ENCODE data around the gene RAB1B.

The RAB1B gene

DNA sequence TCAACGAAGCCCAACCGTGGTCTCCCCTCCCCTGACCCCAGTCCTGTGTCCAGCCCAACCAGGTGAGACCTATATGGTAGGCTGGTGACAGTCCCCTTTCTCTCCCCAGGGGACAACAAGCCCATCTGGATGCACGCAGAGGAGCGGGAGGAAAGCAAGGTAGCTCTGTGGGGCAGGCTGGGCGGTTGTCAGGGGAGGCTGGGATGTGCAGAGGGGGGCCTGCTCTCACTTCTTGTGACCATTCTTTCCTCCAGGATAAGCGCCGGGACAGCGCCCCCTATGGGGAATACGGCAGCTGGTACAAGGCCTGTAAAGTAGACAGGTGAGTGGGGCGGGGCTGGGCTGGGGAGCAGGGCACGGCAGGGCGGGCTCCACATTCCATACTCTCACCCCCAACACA is 3.5 kb upstream of the RAB1B start:
- DNase-seq: peak in 1 of 3 donors; percentile 16
- H3K4me1 ChIP-seq (ENCODE audit: control insufficient read depth, insufficient read depth, low read length, poor library complexity, severe bottlenecking): peaks cover 19% of the 10 kb centered on the region
- H3K36me3 ChIP-seq (ENCODE audit: control insufficient read depth, insufficient read depth, low read length): peaks cover 31% of the 10 kb centered on the region
- no peak overlapping the region for H3K4me3 ChIP-seq (ENCODE audit: insufficient read depth, low read depth, low read length, poor library complexity, severe bottlenecking)
- H3K27me3 ChIP-seq (replicated peaks; ENCODE audit: control insufficient read depth, insufficient read depth, low read length, poor library complexity, severe bottlenecking): no peaks in the 10 kb centered on the region
- H3K9me3 ChIP-seq (ENCODE audit: control insufficient read depth, low read length): no peaks in the 10 kb centered on the region
- H3K27ac ChIP-seq (ENCODE audit: insufficient read depth, low read length, poor library complexity, severe bottlenecking): no peak overlapping the region

DNA sequence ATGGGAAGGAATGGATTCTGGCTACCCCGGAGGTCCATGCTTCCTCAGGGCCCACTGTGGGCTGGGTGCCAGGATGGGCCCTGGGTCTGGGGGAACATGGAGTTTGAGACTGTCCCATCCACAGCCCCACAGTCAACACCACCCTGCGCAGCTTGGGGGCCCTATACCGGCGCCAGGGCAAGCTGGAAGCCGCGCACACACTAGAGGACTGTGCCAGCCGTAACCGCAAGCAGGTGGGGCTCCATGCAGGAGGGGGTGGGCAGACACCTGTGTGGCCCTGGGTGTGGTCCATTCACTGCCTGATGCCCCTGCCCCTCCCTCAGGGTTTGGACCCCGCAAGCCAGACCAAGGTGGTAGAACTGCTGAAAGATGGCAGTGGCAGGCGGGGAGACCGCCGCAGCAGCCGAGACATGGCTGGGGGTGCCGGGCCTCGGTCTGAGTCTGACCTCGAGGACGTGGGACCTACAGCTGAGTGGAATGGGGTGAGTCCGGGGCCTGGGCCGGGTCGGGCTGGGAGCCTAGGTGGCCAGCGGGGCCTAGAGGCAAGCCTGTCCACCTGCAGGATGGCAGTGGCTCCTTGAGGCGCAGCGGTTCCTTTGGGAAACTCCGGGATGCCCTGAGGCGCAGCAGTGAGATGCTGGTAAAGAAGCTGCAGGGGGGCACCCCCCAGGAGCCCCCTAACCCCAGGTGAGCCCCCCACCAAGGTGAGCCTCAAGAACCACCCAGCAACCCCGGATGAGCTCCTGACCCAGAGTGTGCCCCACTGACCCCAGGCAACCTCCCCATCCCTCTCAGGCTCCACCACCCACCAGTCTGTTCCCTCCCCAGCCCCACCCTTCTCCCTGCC is 2.7 kb upstream of the RAB1B start:
- H3K4me1 ChIP-seq (ENCODE audit: control insufficient read depth, insufficient read depth, low read length, poor library complexity, severe bottlenecking): peaks cover 20% of the 10 kb centered on the region
- H3K27ac ChIP-seq (ENCODE audit: insufficient read depth, low read length, poor library complexity, severe bottlenecking): no peak overlapping the region
- no peaks in the 10 kb centered on the region for H3K27me3 ChIP-seq (replicated peaks; ENCODE audit: control insufficient read depth, insufficient read depth, low read length, poor library complexity, severe bottlenecking)
- no peaks in the 10 kb centered on the region for H3K9me3 ChIP-seq (ENCODE audit: control insufficient read depth, low read length)
- H3K36me3 ChIP-seq (ENCODE audit: control insufficient read depth, insufficient read depth, low read length): peaks cover 31% of the 10 kb centered on the region
- H3K4me3 ChIP-seq (ENCODE audit: insufficient read depth, low read depth, low read length, poor library complexity, severe bottlenecking): no peak overlapping the region
- no peak for DNase-seq

DNA sequence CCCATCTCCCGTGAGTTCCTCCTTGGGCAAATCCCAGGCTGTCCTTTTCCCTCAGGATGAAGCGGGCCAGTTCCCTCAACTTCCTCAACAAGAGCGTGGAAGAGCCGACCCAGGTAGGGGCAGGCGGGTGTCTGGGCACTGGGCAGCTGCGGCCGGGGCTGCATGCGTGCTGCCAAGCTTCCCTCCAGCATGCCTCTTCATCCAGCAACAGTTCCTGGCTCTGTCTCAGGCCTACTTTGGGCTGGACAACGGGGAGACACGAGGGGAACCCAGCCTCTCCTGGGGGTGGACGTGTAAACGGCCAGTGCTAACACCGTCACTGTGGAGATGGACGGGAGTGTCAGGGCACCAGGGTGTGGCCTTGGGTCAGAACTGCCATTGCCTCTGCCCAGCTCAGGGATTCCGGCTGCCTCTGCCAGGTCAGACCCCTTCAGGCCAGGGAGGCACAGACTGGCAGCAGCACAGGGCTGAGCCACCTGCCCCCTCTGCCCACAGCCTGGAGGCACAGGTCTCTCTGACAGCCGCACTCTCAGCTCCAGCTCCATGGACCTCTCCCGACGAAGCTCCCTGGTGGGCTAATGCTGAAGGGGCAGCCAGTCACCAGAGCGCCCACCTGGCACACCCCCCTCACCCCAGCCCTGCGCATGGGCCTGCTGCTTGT is 1.9 kb upstream of the RAB1B start:
- no peak for DNase-seq
- Histone ChIP-seq H3K9me3 (ENCODE audit: control insufficient read depth, low read length) (no peaks in the 10 kb centered on the region), H3K27ac (ENCODE audit: insufficient read depth, low read length, poor library complexity, severe bottlenecking) (peak overlapping the region; percentile 92), H3K4me1 (ENCODE audit: control insufficient read depth, insufficient read depth, low read length, poor library complexity, severe bottlenecking) (peaks cover 20% of the 10 kb centered on the region), H3K36me3 (ENCODE audit: control insufficient read depth, insufficient read depth, low read length) (peaks cover 29% of the 10 kb centered on the region), H3K27me3 (replicated peaks; ENCODE audit: control insufficient read depth, insufficient read depth, low read length, poor library complexity, severe bottlenecking) (no peaks in the 10 kb centered on the region), H3K4me3 (ENCODE audit: insufficient read depth, low read depth, low read length, poor library complexity, severe bottlenecking) (no peak overlapping the region)

DNA sequence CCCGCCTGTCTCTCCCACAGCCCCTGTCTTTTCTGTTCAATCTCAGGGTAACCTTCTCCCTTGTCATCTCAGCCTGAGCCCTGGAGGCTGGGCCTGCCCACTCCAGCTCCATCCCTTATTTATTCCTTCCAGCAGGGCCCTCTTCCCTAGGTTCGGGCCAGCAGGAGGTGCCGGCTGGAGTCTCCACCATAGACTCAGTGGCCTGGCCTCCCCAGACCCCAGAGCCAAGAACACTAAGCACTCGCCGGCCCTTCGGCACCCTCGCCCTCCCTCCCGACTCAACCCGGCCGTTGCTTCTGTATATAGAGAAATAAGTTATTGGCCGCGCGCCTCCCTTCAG is 1.4 kb upstream of the RAB1B start:
- DNase-seq: no peak
- Histone ChIP-seq H3K27ac (ENCODE audit: insufficient read depth, low read length, poor library complexity, severe bottlenecking) (peak overlapping the region; percentile 92), H3K4me3 (ENCODE audit: insufficient read depth, low read depth, low read length, poor library complexity, severe bottlenecking) (peak overlapping the region; percentile 75), H3K4me1 (ENCODE audit: control insufficient read depth, insufficient read depth, low read length, poor library complexity, severe bottlenecking) (peaks cover 20% of the 10 kb centered on the region), H3K36me3 (ENCODE audit: control insufficient read depth, insufficient read depth, low read length) (peaks cover 28% of the 10 kb centered on the region), H3K27me3 (replicated peaks; ENCODE audit: control insufficient read depth, insufficient read depth, low read length, poor library complexity, severe bottlenecking) (no peaks in the 10 kb centered on the region), H3K9me3 (ENCODE audit: control insufficient read depth, low read length) (no peaks in the 10 kb centered on the region)

DNA sequence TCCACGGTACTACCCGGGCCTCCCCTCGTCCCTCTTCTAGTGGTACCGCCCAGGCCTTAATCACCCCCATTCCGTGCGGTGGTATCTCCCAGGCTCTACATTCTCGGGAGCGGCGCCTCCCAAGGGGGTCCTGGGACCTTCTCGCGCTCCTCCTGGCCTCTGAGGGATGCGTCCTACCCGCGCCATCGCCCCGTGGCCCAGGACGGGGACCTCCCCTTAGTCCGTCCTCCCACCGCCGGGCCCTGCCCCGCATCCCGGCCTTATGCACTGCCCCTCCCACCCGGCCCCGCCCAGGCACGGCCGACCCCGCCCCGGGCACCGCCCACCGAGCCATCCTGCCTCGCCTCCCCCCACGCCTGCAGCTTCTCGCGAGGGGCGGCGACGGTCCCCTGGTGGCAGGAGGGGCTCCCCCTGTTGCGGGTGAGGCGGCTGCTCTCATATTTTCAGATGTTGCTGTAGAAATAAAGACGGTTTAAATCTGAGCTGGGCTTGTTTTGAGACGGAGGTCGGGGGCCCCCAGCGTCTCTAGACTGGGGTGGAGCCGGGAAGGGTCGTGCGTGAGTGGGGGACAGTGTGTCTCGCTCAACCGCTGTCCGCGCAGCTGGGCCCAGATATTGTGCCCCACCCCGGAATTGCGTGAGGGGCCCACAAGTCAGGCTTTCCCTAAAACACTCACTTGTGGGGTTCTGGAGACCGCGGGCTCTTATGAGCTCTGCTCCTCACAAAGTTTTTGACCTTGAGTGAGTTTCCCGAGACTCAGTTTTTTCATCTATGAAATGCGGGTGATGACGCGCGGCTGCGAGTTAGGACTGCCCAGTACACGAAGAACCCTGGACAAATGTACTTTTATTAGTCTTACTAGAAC is 828 bp upstream of the RAB1B start:
- peaks cover 20% of the 10 kb centered on the region for H3K4me1 ChIP-seq (ENCODE audit: control insufficient read depth, insufficient read depth, low read length, poor library complexity, severe bottlenecking)
- H3K36me3 ChIP-seq (ENCODE audit: control insufficient read depth, insufficient read depth, low read length): peaks cover 28% of the 10 kb centered on the region
- H3K27me3 ChIP-seq (replicated peaks; ENCODE audit: control insufficient read depth, insufficient read depth, low read length, poor library complexity, severe bottlenecking): no peaks in the 10 kb centered on the region

DNA sequence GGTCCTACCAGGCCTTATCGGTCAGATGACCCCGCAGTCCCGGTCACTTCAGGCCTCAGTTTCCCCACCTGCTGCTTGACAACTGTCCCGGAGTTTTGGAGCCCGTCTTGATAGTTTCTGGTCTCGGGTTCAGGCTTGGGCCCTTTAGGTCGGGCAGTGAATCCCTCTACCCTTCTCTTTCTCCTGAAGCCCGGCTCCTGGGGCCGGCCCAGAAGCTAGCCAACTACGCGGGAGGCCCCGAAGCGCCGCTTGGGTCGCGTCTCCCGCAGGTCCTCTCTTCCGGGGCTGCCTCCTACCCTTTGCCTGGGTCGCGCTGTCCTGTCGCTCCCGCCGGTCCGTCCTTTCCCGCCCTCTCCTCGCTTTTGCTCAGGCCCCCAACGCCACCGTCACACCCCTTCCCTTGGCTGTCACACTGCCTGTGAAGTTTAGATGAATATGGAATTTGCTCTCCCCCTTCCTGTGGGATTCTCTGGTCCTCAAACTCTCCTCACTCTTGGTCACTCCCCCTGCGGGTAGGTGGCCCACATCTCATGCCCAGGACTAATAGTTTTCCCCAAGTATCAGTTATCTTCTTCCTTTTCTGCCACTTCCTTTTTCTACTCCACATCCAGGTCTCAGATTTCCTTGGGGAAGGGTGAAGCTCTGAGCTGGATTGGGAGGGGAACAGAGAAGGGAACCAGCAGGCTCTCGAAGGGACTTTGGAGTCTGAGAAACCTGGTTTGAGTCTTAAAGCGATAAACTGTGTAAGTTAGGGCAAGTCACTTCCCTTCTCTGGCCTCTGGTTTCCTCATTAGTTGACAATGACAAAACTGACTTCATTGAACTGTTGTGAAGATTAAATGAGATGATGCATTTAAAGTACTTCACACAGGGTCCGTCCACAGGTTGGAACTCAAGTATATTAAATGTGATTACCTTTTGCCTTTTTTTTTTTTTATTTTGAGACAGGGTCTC is 790 bp downstream of the RAB1B start:
- Histone ChIP-seq H3K36me3 (ENCODE audit: control insufficient read depth, insufficient read depth, low read length) (peaks cover 31% of the 10 kb centered on the region), H3K27ac (ENCODE audit: insufficient read depth, low read length, poor library complexity, severe bottlenecking) (peak overlapping the region; percentile 92), H3K4me3 (ENCODE audit: insufficient read depth, low read depth, low read length, poor library complexity, severe bottlenecking) (peak overlapping the region; percentile 75), H3K27me3 (replicated peaks; ENCODE audit: control insufficient read depth, insufficient read depth, low read length, poor library complexity, severe bottlenecking) (no peaks in the 10 kb centered on the region), H3K9me3 (ENCODE audit: control insufficient read depth, low read length) (no peaks in the 10 kb centered on the region), H3K4me1 (ENCODE audit: control insufficient read depth, insufficient read depth, low read length, poor library complexity, severe bottlenecking) (peaks cover 20% of the 10 kb centered on the region)
- DNase-seq: no peak

More for the DNA sequence above, 828 bp upstream of the RAB1B start:
- DNase-seq: peak; percentile 78 to 79 (median 78)
- peak overlapping the region; percentile 92 for H3K27ac ChIP-seq (ENCODE audit: insufficient read depth, low read length, poor library complexity, severe bottlenecking)
- H3K9me3 ChIP-seq (ENCODE audit: control insufficient read depth, low read length): no peaks in the 10 kb centered on the region
- peak overlapping the region; percentile 75 for H3K4me3 ChIP-seq (ENCODE audit: insufficient read depth, low read depth, low read length, poor library complexity, severe bottlenecking)

DNA sequence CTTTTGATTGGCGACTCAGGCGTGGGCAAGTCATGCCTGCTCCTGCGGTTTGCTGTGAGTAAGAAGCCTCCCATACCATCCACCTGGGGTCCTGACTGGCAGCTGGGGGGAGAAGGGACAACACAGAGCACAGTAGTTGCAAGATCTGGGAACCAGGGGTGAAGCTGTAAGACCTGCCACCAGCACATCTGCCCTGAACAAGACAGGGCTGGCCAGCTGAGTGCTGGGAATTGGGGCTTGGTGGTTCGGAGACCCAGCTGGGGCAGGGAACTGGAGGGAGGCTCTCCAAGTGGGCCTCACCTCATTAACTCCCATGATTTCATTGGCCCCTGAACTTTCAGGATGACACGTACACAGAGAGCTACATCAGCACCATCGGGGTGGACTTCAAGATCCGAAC is 3.4 kb downstream of the RAB1B start:
- DNase-seq: no peak
- Histone ChIP-seq H3K27ac (ENCODE audit: insufficient read depth, low read length, poor library complexity, severe bottlenecking) (no peak overlapping the region), H3K9me3 (ENCODE audit: control insufficient read depth, low read length) (no peaks in the 10 kb centered on the region), H3K27me3 (replicated peaks; ENCODE audit: control insufficient read depth, insufficient read depth, low read length, poor library complexity, severe bottlenecking) (no peaks in the 10 kb centered on the region), H3K4me3 (ENCODE audit: insufficient read depth, low read depth, low read length, poor library complexity, severe bottlenecking) (no peak overlapping the region), H3K4me1 (ENCODE audit: control insufficient read depth, insufficient read depth, low read length, poor library complexity, severe bottlenecking) (peaks cover 20% of the 10 kb centered on the region), H3K36me3 (ENCODE audit: control insufficient read depth, insufficient read depth, low read length) (peaks cover 41% of the 10 kb centered on the region)

DNA sequence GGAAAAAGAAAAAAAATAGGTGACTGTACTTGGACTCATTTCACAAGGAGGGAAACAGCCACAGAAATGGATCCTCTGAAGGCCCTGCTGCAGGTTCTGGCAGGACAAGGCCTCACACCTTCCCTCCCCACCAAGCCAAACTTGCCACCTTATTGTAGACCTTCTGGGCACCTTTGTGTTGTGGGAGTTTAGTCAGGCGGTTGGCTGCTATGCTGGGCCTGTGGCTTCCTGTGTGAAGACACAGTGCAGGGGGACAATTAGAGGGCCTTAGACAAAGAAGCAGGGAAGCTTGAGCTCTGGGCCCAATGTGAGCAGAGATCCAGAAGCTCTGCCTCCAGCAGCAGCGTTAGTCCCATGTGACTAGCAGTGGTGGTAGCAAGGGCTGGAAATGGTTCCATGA is 4.2 kb downstream of the RAB1B start:
- H3K4me3 ChIP-seq (ENCODE audit: insufficient read depth, low read depth, low read length, poor library complexity, severe bottlenecking): no peak overlapping the region
- no peak for DNase-seq
- H3K4me1 ChIP-seq (ENCODE audit: control insufficient read depth, insufficient read depth, low read length, poor library complexity, severe bottlenecking): peaks cover 18% of the 10 kb centered on the region
- H3K36me3 ChIP-seq (ENCODE audit: control insufficient read depth, insufficient read depth, low read length): peaks cover 41% of the 10 kb centered on the region
- no peaks in the 10 kb centered on the region for H3K9me3 ChIP-seq (ENCODE audit: control insufficient read depth, low read length)
- no peaks in the 10 kb centered on the region for H3K27me3 ChIP-seq (replicated peaks; ENCODE audit: control insufficient read depth, insufficient read depth, low read length, poor library complexity, severe bottlenecking)
- no peak overlapping the region for H3K27ac ChIP-seq (ENCODE audit: insufficient read depth, low read length, poor library complexity, severe bottlenecking)

DNA sequence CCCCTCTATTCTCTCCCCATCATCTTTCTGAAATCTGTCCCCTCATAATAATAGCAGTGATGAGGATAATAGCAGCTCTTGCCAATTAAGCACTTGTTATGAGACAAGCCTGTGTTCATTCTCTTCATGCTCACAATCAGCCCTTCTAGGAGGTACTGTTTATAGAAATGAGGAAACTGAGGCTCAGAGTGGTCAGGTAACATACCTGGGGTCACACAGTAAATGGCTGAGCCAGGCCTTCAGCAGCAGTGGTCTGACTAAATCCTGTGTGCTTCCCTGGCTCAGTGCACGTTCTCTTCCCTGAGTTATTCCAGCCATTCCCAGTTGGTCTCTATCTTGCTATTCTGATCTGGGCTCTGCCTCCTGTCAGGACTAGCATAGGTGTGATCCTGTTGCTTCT is 5.8 kb downstream of the RAB1B start:
- Histone ChIP-seq H3K36me3 (ENCODE audit: control insufficient read depth, insufficient read depth, low read length) (peaks cover 41% of the 10 kb centered on the region), H3K27ac (ENCODE audit: insufficient read depth, low read length, poor library complexity, severe bottlenecking) (no peak overlapping the region), H3K4me3 (ENCODE audit: insufficient read depth, low read depth, low read length, poor library complexity, severe bottlenecking) (no peak overlapping the region), H3K27me3 (replicated peaks; ENCODE audit: control insufficient read depth, insufficient read depth, low read length, poor library complexity, severe bottlenecking) (no peaks in the 10 kb centered on the region), H3K4me1 (ENCODE audit: control insufficient read depth, insufficient read depth, low read length, poor library complexity, severe bottlenecking) (peaks cover 24% of the 10 kb centered on the region), H3K9me3 (ENCODE audit: control insufficient read depth, low read length) (no peaks in the 10 kb centered on the region)
- DNase-seq: no peak
